Measurements from ENCODE around the gene NPB.

The NPB gene

GRCh38 chr17:81859906-81860755 lies 41.9 kb upstream of the NPB start, which contains the start of gene P4HB (continued):
- TF ChIP-seq, protein P1, sequence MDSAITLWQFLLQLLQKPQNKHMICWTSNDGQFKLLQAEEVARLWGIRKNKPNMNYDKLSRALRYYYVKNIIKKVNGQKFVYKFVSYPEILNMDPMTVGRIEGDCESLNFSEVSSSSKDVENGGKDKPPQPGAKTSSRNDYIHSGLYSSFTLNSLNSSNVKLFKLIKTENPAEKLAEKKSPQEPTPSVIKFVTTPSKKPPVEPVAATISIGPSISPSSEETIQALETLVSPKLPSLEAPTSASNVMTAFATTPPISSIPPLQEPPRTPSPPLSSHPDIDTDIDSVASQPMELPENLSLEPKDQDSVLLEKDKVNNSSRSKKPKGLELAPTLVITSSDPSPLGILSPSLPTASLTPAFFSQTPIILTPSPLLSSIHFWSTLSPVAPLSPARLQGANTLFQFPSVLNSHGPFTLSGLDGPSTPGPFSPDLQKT (IDR thresholded peaks at IDR 0.05; ENCODE audit: borderline replicate concordance, low read depth, low read length), result no peak
- TF ChIP-seq ZNF146 (tag by site-specific recombination; IDR thresholded peaks at IDR 0.05) (no peak), MEIS1 (CRISPR knock-in tag; IDR thresholded peaks at IDR 0.05; ENCODE audit: borderline replicate concordance) (no peak), INSM2 (tag by site-specific recombination; IDR thresholded peaks at IDR 0.05) (no peak), ZNF449 (tag by site-specific recombination; IDR thresholded peaks at IDR 0.05) (no peak), PRDM6 (tag by site-specific recombination; IDR thresholded peaks at IDR 0.05) (no peak), IKZF3 (tag by site-specific recombination; IDR thresholded peaks at IDR 0.05) (no peak), ZSCAN4 (tag by site-specific recombination; IDR thresholded peaks at IDR 0.05) (no peak), ZNF311 (tag by site-specific recombination; IDR thresholded peaks at IDR 0.05; ENCODE audit: borderline replicate concordance) (no peak), ZNF747 (tag by site-specific recombination; IDR thresholded peaks at IDR 0.05) (no peak), GLIS2 (tag by site-specific recombination; IDR thresholded peaks at IDR 0.05) (peak; percentile 86), ZFHX2 (tag by site-specific recombination; conservative IDR thresholded peaks at IDR 0.05) (peak; percentile 72), ZNF157 (tag by site-specific recombination; IDR thresholded peaks at IDR 0.05) (no peak), ZNF704 (tag by site-specific recombination; IDR thresholded peaks at IDR 0.05) (no peak), ZNF701 (tag by site-specific recombination; IDR thresholded peaks at IDR 0.05) (no peak), EGR2 (tag by site-specific recombination; IDR thresholded peaks at IDR 0.05; ENCODE audit: low read depth) (0 out of 2 replicates have a peak, but pooled peaks have one; percentile 24), ZNF548 (tag by site-specific recombination; IDR thresholded peaks at IDR 0.05) (no peak), ZNF354C (tag by site-specific recombination; IDR thresholded peaks at IDR 0.05; ENCODE audit: borderline replicate concordance, low read depth) (no peak), ZNF184 (tag by site-specific recombination; IDR thresholded peaks at IDR 0.05) (no peak), ZBTB17 (tag by site-specific recombination; IDR thresholded peaks at IDR 0.05) (peak; percentile 24; the same call in 1 of the 2 replicates), ZNF629 (tag by site-specific recombination; IDR thresholded peaks at IDR 0.05) (no peak), ZNF221 (tag by site-specific recombination; IDR thresholded peaks at IDR 0.05; ENCODE audit: borderline replicate concordance) (no peak), KLF10 (tag by site-specific recombination; IDR thresholded peaks at IDR 0.05) (peak; percentile 13; the same call in 1 of the 2 replicates), ZNF132 (tag by site-specific recombination; IDR thresholded peaks at IDR 0.05; ENCODE audit: borderline replicate concordance) (no peak), ZNF26 (tag by site-specific recombination; IDR thresholded peaks at IDR 0.05) (no peak), GFI1B (tag by site-specific recombination; IDR thresholded peaks at IDR 0.05) (no peak)
- TF ChIP-seq, protein P2, sequence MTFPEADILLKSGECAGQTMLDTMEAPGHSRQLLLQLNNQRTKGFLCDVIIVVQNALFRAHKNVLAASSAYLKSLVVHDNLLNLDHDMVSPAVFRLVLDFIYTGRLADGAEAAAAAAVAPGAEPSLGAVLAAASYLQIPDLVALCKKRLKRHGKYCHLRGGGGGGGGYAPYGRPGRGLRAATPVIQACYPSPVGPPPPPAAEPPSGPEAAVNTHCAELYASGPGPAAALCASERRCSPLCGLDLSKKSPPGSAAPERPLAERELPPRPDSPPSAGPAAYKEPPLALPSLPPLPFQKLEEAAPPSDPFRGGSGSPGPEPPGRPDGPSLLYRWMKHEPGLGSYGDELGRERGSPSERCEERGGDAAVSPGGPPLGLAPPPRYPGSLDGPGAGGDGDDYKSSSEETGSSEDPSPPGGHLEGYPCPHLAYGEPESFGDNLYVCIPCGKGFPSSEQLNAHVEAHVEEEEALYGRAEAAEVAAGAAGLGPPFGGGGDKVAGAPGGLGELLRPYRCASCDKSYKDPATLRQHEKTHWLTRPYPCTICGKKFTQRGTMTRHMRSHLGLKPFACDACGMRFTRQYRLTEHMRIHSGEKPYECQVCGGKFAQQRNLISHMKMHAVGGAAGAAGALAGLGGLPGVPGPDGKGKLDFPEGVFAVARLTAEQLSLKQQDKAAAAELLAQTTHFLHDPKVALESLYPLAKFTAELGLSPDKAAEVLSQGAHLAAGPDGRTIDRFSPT (tag by site-specific recombination; IDR thresholded peaks at IDR 0.05), result no peak
